H1 (cell line): ENCODE measurements around the gene TXNDC8. TPM values are rescaled to one million over a fixed set of nuclear protein-coding genes. Genes with fewer than 3 reads are reported as not detected.

Experiments
- CTCF ChIA-PET: fragments of 300-600 bp; sonication (Branson Sonifier 250); formaldehyde crosslinking; loops from one replicate; lab custom pipeline; 2021; ENCODE audit not compliant: partially characterized antibody; lab: Charles Lee
- POLR2A ChIA-PET: fragments of 300-600 bp; sonication (Branson Sonifier 250); formaldehyde crosslinking; loops from one replicate; lab custom pipeline; 2021; ENCODE audit warnings: inconsistent platforms; ENCODE audit not compliant: partially characterized antibody; lab: Charles Lee
- DNase-seq, 2 experiments: peaks; one replicate each; pipeline versions ENCODE4 v3.0.0 to v3.0.0-alpha.2; 2010 to 2022; ENCODE audit warnings: low spot score in 2 of 2, low read depth in 1 of 2, mixed read lengths in 1 of 2
- FAIRE-seq: peaks from 2 replicates; lab custom pipeline; 2011; peaks lifted over from hg19 to GRCh38; lab: Jason Lieb, UNC
- H2AFZ ChIP-seq: 2 replicates; pipeline ENCODE4 v1.8.1; 2012; ENCODE audit warnings: low read length, inconsistent platforms
- H2AK5ac ChIP-seq: 2 replicates; pipeline ENCODE4 v1.6.1; 2013; ENCODE audit warnings: low read depth, low read length
- H2BK120ac ChIP-seq: replicated peaks from 2 replicates; pipeline ENCODE3; 2013; ENCODE audit warnings: low read depth, low read length, inconsistent platforms
- H2BK12ac ChIP-seq: 2 replicates; pipeline ENCODE4 v1.6.1; 2013; ENCODE audit warnings: low read depth, low read length
- H2BK15ac ChIP-seq: 2 replicates; pipeline ENCODE4 v1.6.1; 2013; ENCODE audit warnings: low read length
- H2BK20ac ChIP-seq: 2 replicates; pipeline ENCODE4 v1.6.1; 2013; ENCODE audit warnings: low read length
- H2BK5ac ChIP-seq: 2 replicates; pipeline ENCODE4 v1.6.1; 2013; ENCODE audit warnings: low read depth, low read length
- H3K14ac ChIP-seq: 2 replicates; pipeline ENCODE4 v1.6.1; 2013; ENCODE audit warnings: inconsistent platforms; ENCODE audit not compliant: insufficient read length
- H3K18ac ChIP-seq: 2 replicates; pipeline ENCODE4 v1.6.1; 2013; ENCODE audit warnings: low read length; ENCODE audit errors: extremely low read depth
- H3K23ac ChIP-seq: 2 replicates; pipeline ENCODE4 v1.6.1; 2013; ENCODE audit warnings: inconsistent platforms; ENCODE audit not compliant: insufficient read length
- H3K23me2 ChIP-seq: 2 replicates; pipeline ENCODE4 v1.6.1; 2013; ENCODE audit warnings: low read depth, low read length
- H3K27ac ChIP-seq: 2 replicates; pipeline ENCODE4 v1.6.1; 2011; ENCODE audit warnings: low read depth, low read length, inconsistent platforms
- H3K27me3 ChIP-seq, 4 experiments: replicated peaks in 1 of 4; 1 replicate in 1 of 4; 2 replicates in 3 of 4; pipeline versions ENCODE4 v1.6.1 to v1.8.1; 2011 to 2013; ENCODE audit warnings: low read length in 3 of 4, mild to moderate bottlenecking in 3 of 4, inconsistent platforms in 2 of 4, mixed read lengths in 2 of 4, moderate library complexity in 1 of 4; ENCODE audit not compliant: control insufficient read depth in 3 of 4, insufficient read depth in 3 of 4; ENCODE audit errors: extremely low read depth in 1 of 4
- H3K36me3 ChIP-seq, 4 experiments: 2 replicates each; pipeline versions ENCODE4 v1.6.1 to v1.8.1; 2011 to 2013; ENCODE audit warnings: mild to moderate bottlenecking in 4 of 4, low read length in 3 of 4, moderate library complexity in 2 of 4, control low read depth in 1 of 4, inconsistent platforms in 1 of 4; ENCODE audit not compliant: insufficient read depth in 4 of 4, control insufficient read depth in 2 of 4
- H3K4ac ChIP-seq: replicated peaks from 2 replicates; pipeline ENCODE3; 2013; ENCODE audit warnings: low read length, low read depth, mixed read lengths, inconsistent platforms; ENCODE audit not compliant: insufficient read length
- H3K4me1 ChIP-seq, 4 experiments: replicated peaks in 1 of 4; 1 replicate in 1 of 4; 2 replicates in 3 of 4; pipeline versions ENCODE4 v1.6.1 to v1.8.1; 2011 to 2013; ENCODE audit warnings: low read length in 3 of 4, inconsistent platforms in 2 of 4, mixed read lengths in 1 of 4; ENCODE audit not compliant: insufficient read depth in 4 of 4, control insufficient read depth in 3 of 4
- H3K4me2 ChIP-seq, 2 experiments: 2 replicates each; pipeline versions ENCODE4 v1.6.1 to v1.8.1; 2011 to 2013; ENCODE audit warnings: low read depth in 2 of 2, low read length in 2 of 2, control low read depth in 1 of 2, inconsistent platforms in 1 of 2, mild to moderate bottlenecking in 1 of 2; ENCODE audit not compliant: insufficient read depth in 1 of 2
- H3K4me3 ChIP-seq, 4 experiments: fragments of 200-600, 300-600 bp in 1 of 4; sonication (generic), shearing (Covaris generic), sonication (Bioruptor Twin) in 1 of 4; 2 replicates each; pipeline versions ENCODE4 v1.5.1 to v1.8.1; 2011 to 2016; ENCODE audit warnings: low read length in 4 of 4, low read depth in 3 of 4, control low read depth in 2 of 4, inconsistent platforms in 2 of 4, mild to moderate bottlenecking in 2 of 4, mixed read lengths in 1 of 4, moderate library complexity in 1 of 4; ENCODE audit not compliant: insufficient read depth in 2 of 4; ENCODE audit errors: extremely low read depth in 1 of 4
- H3K56ac ChIP-seq: replicated peaks from 2 replicates; pipeline ENCODE3; 2013; ENCODE audit warnings: low read depth, mild to moderate bottlenecking, mixed read lengths, low read length, inconsistent platforms; ENCODE audit not compliant: insufficient read length
- H3K79me1 ChIP-seq: 2 replicates; pipeline ENCODE4 v1.6.1; 2013; ENCODE audit warnings: low read depth, low read length, control low read depth
- H3K79me2 ChIP-seq, 2 experiments: 2 replicates each; pipeline versions ENCODE4 v1.6.1 to v1.8.1; 2012 to 2013; ENCODE audit warnings: low read length in 2 of 2, mild to moderate bottlenecking in 2 of 2, inconsistent platforms in 1 of 2; ENCODE audit not compliant: insufficient read depth in 2 of 2, control insufficient read depth in 1 of 2
- H3K9ac ChIP-seq, 4 experiments: replicated peaks in 1 of 4; 1 replicate in 1 of 4; 2 replicates in 3 of 4; pipeline versions ENCODE4 v1.6.1 to v1.8.1; 2011 to 2013; ENCODE audit warnings: low read depth in 3 of 4, low read length in 3 of 4, control low read depth in 2 of 4, mild to moderate bottlenecking in 2 of 4, moderate library complexity in 2 of 4, inconsistent platforms in 1 of 4; ENCODE audit errors: extremely low read depth in 1 of 4
- H3K9me3 ChIP-seq, 2 experiments: 2 replicates each; pipeline versions ENCODE4 v1.6.1 to v1.8.1; 2012 to 2013; ENCODE audit warnings: mild to moderate bottlenecking in 2 of 2, moderate library complexity in 2 of 2, control low read depth in 1 of 2, inconsistent platforms in 1 of 2, low read depth in 1 of 2, low read length in 1 of 2, mixed read lengths in 1 of 2; ENCODE audit not compliant: insufficient read depth in 2 of 2
- H4K20me1 ChIP-seq, 2 experiments: replicated peaks in 1 of 2; 2 replicates each; pipeline versions ENCODE3 to v1.8.1; 2011 to 2013; ENCODE audit warnings: inconsistent platforms in 2 of 2, low read length in 2 of 2, mild to moderate bottlenecking in 1 of 2; ENCODE audit not compliant: insufficient read depth in 2 of 2, control insufficient read depth in 1 of 2
- H4K5ac ChIP-seq: 2 replicates; pipeline ENCODE4 v1.6.1; 2013; ENCODE audit warnings: low read length, low read depth, mixed read lengths, inconsistent platforms; ENCODE audit not compliant: insufficient read length
- H4K8ac ChIP-seq: 2 replicates; pipeline ENCODE4 v1.8.0; 2013; ENCODE audit warnings: mild to moderate bottlenecking, moderate library complexity, low read length, inconsistent platforms; ENCODE audit not compliant: insufficient read depth; ENCODE audit errors: extremely low read depth
- H4K91ac ChIP-seq: replicated peaks from 2 replicates; pipeline ENCODE3; 2013; ENCODE audit warnings: low read length, mixed read lengths, inconsistent platforms; ENCODE audit not compliant: insufficient read length
- BACH1 ChIP-seq: IDR thresholded peaks from 2 replicates; pipeline ENCODE4 v1.6.1; 2012; ENCODE audit warnings: low read length, improper control_type of control experiment
- CEBPB ChIP-seq: IDR thresholded peaks from 2 replicates; pipeline ENCODE4 v1.6.1; 2012; ENCODE audit warnings: low read depth, low read length
- CREB1 ChIP-seq: IDR thresholded peaks from 2 replicates; pipeline ENCODE4 v1.6.1; 2012; ENCODE audit warnings: inconsistent platforms
- CTCF ChIP-seq, 3 experiments: IDR thresholded peaks; 1 replicate in 2 of 3; 2 replicates in 1 of 3; pipeline versions ENCODE4 v1.5.1 to v1.6.1; 2011; ENCODE audit warnings: low read length in 3 of 3, mild to moderate bottlenecking in 3 of 3, inconsistent platforms in 2 of 3, low read depth in 1 of 3, moderate library complexity in 1 of 3; ENCODE audit not compliant: insufficient read depth in 1 of 3; ENCODE audit errors: control extremely low read depth in 1 of 3
- FOSL1 ChIP-seq: IDR thresholded peaks from 2 replicates; pipeline ENCODE4 v1.6.1; 2011; ENCODE audit warnings: mild to moderate bottlenecking, low read depth, low read length, moderate library complexity; ENCODE audit not compliant: insufficient read depth
- KDM5A ChIP-seq: fragments of 200-600 bp; IDR thresholded peaks from 2 replicates; pipeline ENCODE4 v1.7.1; 2012; ENCODE audit warnings: mild to moderate bottlenecking, low read length, inconsistent platforms, mixed read lengths
- NRF1 ChIP-seq: IDR thresholded peaks from 2 replicates; pipeline ENCODE4 v1.6.1; 2011; ENCODE audit warnings: mild to moderate bottlenecking, low read depth, low read length, improper control_type of control experiment
- POLR2AphosphoS5 ChIP-seq: IDR thresholded peaks from 2 replicates; pipeline ENCODE4 v1.6.1; 2011; ENCODE audit warnings: low read depth, low read length
- POU5F1 ChIP-seq: IDR thresholded peaks from 2 replicates; pipeline ENCODE4 v1.6.1; 2011; ENCODE audit warnings: low read depth, mild to moderate bottlenecking, low read length, moderate library complexity
- SP1 ChIP-seq: IDR thresholded peaks from 2 replicates; pipeline ENCODE4 v1.6.1; 2011; ENCODE audit warnings: low read depth, low read length
- SP4 ChIP-seq: IDR thresholded peaks from 2 replicates; pipeline ENCODE4 v1.6.1; 2012; ENCODE audit warnings: low read length, inconsistent platforms
- SUZ12 ChIP-seq: fragments of 200-600 bp; sonication (generic); IDR thresholded peaks from 2 replicates; pipeline ENCODE4 v1.6.1; 2012; ENCODE audit warnings: mild to moderate bottlenecking, inconsistent platforms, low read length, moderate library complexity, mixed read lengths
- polyA plus RNA-seq, 7 experiments: library from polyadenylated mRNA; depleted of rRNA in 3 of 7; stranded (reverse) in 5 of 7; unstranded in 2 of 7; fragments of >200 nt in 5 of 7; fragments of 200-250 nt in 2 of 7; gene quantifications; 1 replicate in 5 of 7; 2 replicates in 1 of 7; 4 replicates in 1 of 7; pipeline versions ENCODE4 v1.2.1 to v1.2.3, GENCODE V29; 2011 to 2013; ENCODE audit warnings: missing spikeins in 2 of 7, mixed read lengths in 2 of 7
- total RNA-seq: library from RNA; stranded (reverse); fragmentation: NEBNext Ultra II Directional; extraction: Animal tissue kit (Norgen Biotek cat#: 25700); gene quantifications from 2 replicates; pipeline ENCODE4 v1.2.1, GENCODE V29; 2021

Gene TXNDC8
- total and polyA plus RNA-seq, 2 of the 8 experiments (the other 6 are each of a cell fraction or from before 2014, with no cell fraction given), result not detected

GRCh38 chr9:110336363-110336762 lies 1.3 kb downstream of the TXNDC8 start (continued):
- TF ChIP-seq SUZ12, result no peak
- TF ChIP-seq, all 59 proteins: peak for 0

- H2BK20ac ChIP-seq, result no peak overlapping the region
- TF ChIP-seq FOSL1 (no peak), POU5F1 (no peak), CTCF (IDR thresholded peaks at IDR 0.05; ENCODE audit: control extremely low read depth in 1 of 3, insufficient read depth in 1 of 3, low read depth in 1 of 3, low read length in 3 of 3) (no peak), CEBPB (no peak), BACH1 (no peak), SP1 (no peak), POLR2AphosphoS5 (no peak), KDM5A (no peak), CREB1 (no peak), SP4 (no peak), NRF1 (no peak)
- H2BK5ac ChIP-seq, result no peak overlapping the region
- H3K79me2 ChIP-seq, result no peaks in the 10 kb centered on the region
- DNase-seq (no peak), FAIRE-seq (no peak)
- no peak overlapping the region for H2AK5ac ChIP-seq
- no peak overlapping the region for H3K27ac ChIP-seq
- no peak overlapping the region for H3K14ac ChIP-seq
- H2BK12ac ChIP-seq, result no peak overlapping the region
- no peak overlapping the region for H4K8ac ChIP-seq
- H2BK15ac ChIP-seq, result no peak overlapping the region
- H3K79me1 ChIP-seq, result no peaks in the 10 kb centered on the region
- H3K4me3 ChIP-seq, result no peak overlapping the region
- no peak overlapping the region for H4K91ac ChIP-seq
- H3K56ac ChIP-seq, result no peak overlapping the region
- H3K4me1 ChIP-seq, result no peaks in the 10 kb centered on the region
- no peak overlapping the region for H3K4me2 ChIP-seq
- H3K23ac ChIP-seq, result no peak overlapping the region
- no peak overlapping the region for H3K9ac ChIP-seq
- H2AFZ ChIP-seq, result no peak overlapping the region
- no peak overlapping the region for H3K18ac ChIP-seq
- H4K20me1 ChIP-seq, result no peaks in the 10 kb centered on the region
- no peak overlapping the region for H3K4ac ChIP-seq
- POLR2A ChIA-PET, result no interaction called here
- H2BK120ac ChIP-seq, result no peak overlapping the region
- peaks cover 0 to 2% of the 10 kb centered on the region in 2 experiments; a peak in 1 of 4 replicates for H3K9me3 ChIP-seq
- no peaks in the 10 kb centered on the region for H3K36me3 ChIP-seq
- H4K5ac ChIP-seq, result no peak overlapping the region
- H3K23me2 ChIP-seq, result no peaks in the 10 kb centered on the region
- CTCF ChIA-PET, result no interaction called here
- no peaks in the 10 kb centered on the region for H3K27me3 ChIP-seq
Measured at GRCh38 chr9:110334871-110335270, 2.8 kb downstream of the TXNDC8 start.
